ENCODE measurements around the gene KRT78. TPM values are rescaled to one million over a fixed set of nuclear protein-coding genes. Genes with fewer than 3 reads are reported as not detected.
"Not testable (repeated sequence)": the region's sequence is repeated elsewhere in the genome, so short reads cannot be mapped to it uniquely, and the experiment has no call there.

Gene KRT78, protein sequence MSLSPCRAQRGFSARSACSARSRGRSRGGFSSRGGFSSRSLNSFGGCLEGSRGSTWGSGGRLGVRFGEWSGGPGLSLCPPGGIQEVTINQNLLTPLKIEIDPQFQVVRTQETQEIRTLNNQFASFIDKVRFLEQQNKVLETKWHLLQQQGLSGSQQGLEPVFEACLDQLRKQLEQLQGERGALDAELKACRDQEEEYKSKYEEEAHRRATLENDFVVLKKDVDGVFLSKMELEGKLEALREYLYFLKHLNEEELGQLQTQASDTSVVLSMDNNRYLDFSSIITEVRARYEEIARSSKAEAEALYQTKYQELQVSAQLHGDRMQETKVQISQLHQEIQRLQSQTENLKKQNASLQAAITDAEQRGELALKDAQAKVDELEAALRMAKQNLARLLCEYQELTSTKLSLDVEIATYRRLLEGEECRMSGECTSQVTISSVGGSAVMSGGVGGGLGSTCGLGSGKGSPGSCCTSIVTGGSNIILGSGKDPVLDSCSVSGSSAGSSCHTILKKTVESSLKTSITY
- not detected for total RNA-seq

DNA sequence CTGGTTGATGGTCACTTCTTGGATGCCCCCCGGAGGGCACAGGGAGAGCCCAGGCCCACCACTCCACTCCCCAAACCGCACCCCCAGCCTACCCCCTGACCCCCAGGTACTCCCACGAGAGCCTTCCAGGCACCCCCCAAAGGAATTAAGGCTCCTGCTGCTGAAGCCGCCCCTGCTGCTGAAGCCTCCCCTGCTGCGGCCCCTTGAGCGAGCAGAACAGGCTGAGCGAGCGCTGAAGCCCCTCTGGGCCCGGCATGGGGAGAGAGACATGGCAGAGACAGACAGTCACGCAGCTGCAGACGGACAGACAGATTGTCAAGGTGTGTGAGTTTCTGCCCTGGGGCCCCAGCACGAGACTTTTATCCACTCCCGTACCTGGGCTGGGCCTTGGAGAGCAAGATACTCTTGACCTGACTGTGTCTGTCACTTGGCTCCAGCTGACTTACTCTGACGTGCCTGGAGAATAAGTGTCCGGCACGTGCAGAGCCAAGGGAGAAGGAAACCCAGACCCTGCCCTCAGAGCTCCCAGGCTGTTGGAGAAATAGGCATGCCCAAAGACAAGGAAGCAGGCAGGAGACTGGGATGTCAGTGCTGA lies at the start of gene KRT78:
KRT78 (minus strand) TSS at position 334 of the 595 bp plus-strand sequence; CDS start at position 270, 64 bp downstream.
- no peaks in the 10 kb centered on the region for H3K4me1 ChIP-seq (ENCODE audit: insufficient read depth, low read length)
- H3K27me3 ChIP-seq (ENCODE audit: insufficient read depth, low read length): no peaks in the 10 kb centered on the region
- H3K9me3 ChIP-seq (ENCODE audit: low read depth, low read length): no peaks in the 10 kb centered on the region
- no peak within 1 kb of the TSS for H3K4me3 ChIP-seq (ENCODE audit: low read length)

DNA sequence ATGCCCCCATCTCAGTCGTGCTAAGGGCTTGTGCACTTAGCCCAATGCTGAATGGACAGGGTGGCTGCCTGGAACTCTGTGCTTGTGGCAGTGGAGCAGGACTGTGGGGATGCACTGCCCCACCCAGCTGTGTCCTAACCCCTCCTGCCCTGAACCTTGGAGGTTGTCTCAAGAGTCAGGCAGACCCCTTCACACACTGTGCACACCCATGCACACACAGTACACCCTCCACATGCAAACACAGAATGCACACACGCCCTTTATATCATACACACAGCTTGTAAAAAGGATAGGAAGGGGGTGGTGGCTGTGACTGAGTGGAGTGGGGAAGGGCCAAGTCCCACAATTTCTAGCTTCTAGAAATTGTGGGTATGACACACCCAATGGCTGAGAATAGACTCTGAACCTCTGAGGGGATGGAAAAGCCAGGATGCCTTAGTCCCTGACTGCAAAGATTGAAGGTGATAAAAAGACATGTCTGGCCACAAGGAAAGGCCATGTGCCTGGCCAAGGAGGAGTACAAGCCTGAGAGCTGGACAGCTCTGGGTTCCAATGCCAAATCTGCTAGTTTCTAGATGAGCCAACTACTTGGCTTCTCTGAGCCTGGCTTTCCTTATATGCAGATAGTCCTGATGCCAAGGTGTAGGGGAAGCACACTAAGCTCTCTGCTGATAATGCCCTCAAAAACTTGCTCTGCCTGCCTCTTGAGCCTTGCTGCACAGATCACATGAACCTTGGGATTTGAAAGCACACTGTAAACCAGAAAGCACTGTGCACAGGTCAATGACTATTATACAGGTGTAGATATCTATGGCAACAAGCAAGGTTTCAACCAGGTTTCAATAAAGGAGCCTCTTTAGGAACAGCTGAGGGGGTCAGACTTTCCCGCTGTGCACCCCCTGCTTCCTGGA lies 47.7 kb upstream of the KRT78 start:
- no peak overlapping the region for H3K4me3 ChIP-seq (ENCODE audit: low read length)
- H3K27me3 ChIP-seq (ENCODE audit: insufficient read depth, low read length): no peaks in the 10 kb centered on the region
- no peaks in the 10 kb centered on the region for H3K9me3 ChIP-seq (ENCODE audit: low read depth, low read length)
- H3K4me1 ChIP-seq (ENCODE audit: insufficient read depth, low read length): no peaks in the 10 kb centered on the region

DNA sequence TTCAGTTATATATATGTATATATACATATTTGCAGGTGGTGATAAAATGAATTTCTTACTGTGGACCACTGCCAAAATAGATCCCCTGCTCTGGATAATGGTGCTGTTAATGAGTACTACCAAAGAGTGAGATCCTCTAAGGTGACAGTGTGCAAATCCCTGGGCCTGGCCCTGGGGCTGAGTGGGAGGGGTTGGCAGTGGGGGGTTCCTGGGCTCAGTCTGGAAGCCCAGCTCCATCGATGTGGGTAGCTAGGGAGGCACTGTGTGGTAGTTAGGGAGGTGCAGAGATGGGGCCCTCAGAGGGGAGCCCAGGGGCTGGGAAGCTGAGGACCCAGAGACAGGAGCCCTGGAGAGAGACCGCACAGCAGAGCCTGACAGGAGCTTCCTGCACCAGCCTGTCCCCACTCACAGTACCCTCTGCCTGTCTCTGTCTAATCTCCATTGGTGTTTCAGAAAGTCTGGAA lies 47.0 kb upstream of the KRT78 start:
- no peaks in the 10 kb centered on the region for H3K27me3 ChIP-seq (ENCODE audit: insufficient read depth, low read length)
- H3K9me3 ChIP-seq (ENCODE audit: low read depth, low read length): no peaks in the 10 kb centered on the region
- H3K4me1 ChIP-seq (ENCODE audit: insufficient read depth, low read length): no peaks in the 10 kb centered on the region
- H3K4me3 ChIP-seq (ENCODE audit: low read length): no peak overlapping the region

DNA sequence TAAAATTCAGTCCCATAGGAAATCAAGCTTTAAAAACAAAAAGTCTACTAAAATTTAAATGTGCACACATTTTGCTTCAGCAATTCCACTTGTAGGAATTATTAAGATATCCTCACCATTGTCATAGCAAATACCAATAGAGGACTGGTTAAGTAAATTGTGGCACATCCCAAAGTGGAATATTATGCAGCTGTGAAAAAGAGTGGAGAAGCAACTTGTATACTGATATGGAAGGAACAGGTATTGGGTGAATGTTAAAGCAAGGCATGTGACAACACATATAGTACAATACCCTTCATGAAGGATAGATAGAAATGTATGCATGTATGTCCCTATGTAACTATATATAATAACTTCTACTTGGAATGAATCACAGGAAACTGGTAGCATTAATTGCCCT lies 44.2 kb upstream of the KRT78 start:
- no peaks in the 10 kb centered on the region for H3K27me3 ChIP-seq (ENCODE audit: insufficient read depth, low read length)
- no peaks in the 10 kb centered on the region for H3K9me3 ChIP-seq (ENCODE audit: low read depth, low read length)
- no peaks in the 10 kb centered on the region for H3K4me1 ChIP-seq (ENCODE audit: insufficient read depth, low read length)
- no peak overlapping the region for H3K4me3 ChIP-seq (ENCODE audit: low read length)

DNA sequence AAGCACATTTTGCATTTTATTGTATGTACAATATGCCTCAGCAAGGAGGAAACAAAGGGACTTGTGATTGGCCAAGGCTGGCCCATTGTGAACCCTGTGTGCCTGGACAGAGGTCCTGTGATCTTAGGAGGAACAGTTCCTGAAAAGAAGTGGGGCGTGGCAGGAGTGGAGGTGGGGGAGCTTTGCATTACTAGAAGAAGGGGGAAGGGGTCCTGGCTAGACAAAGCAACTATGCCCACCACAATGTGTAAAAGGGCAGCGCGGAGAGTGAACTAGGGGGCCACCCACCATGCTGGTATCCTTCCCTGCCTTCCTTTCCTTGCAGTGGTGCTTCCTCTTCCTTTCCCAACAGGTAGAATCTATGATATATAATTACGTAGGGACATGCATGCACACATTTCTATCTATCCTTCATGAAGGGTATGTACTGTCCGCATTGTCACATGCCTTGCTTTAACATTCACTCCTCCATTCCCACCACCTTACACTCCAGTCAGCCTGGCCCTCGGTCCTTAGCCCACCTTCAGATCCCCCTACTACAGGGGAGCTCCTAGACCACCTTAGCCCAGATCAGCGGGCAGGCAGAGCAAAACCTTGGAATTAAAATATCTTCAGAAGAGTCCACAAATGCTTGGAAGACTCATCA lies 43.5 kb upstream of the KRT78 start:
- Histone ChIP-seq H3K9me3 (ENCODE audit: low read depth, low read length) (no peaks in the 10 kb centered on the region), H3K27me3 (ENCODE audit: insufficient read depth, low read length) (no peaks in the 10 kb centered on the region), H3K4me3 (ENCODE audit: low read length) (no peak overlapping the region), H3K4me1 (ENCODE audit: insufficient read depth, low read length) (no peaks in the 10 kb centered on the region)

DNA sequence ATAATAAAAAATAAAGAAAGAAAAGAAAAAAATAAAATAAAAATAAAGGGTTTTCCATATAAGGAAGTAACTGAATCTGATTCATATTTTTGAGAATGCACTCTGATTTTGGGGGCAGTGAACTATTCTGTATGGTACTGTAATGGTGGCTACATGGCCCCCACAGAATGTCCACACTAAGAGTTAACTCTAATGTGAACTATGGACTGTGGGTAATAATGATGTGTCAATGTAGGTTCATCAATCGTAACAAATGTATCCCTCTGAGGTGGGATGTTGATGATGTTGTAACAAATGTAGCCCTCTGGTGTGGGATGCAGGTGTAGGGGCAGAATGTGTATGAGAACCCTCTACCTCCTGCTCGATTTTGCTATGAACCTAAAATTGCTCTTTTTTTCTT lies 42.2 kb upstream of the KRT78 start:
- H3K4me1 ChIP-seq (ENCODE audit: insufficient read depth, low read length): no peaks in the 10 kb centered on the region
- H3K4me3 ChIP-seq (ENCODE audit: low read length): no peak overlapping the region
- H3K27me3 ChIP-seq (ENCODE audit: insufficient read depth, low read length): no peaks in the 10 kb centered on the region
- H3K9me3 ChIP-seq (ENCODE audit: low read depth, low read length): no peaks in the 10 kb centered on the region

DNA sequence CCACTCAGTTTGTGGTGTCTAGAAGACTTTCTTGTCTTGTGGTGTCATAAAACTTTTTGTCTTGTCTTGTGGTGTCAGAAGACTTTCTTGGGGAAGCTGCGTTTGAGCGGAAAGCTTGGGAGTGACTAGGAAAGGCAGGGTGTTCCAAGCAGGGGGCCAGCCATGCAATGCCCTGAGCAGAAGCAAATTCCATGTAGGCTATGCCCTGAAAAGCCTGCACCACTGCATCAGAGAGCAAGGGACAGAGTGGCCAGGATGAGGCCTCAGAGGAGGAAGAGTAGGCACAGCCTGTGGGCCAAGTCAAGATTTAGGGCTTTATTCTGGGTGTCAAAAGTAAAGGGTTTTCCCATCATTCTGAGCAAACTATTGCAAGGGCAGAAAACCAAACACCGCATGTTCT lies 41.6 kb upstream of the KRT78 start:
- Histone ChIP-seq H3K4me3 (ENCODE audit: low read length) (no peak overlapping the region), H3K27me3 (ENCODE audit: insufficient read depth, low read length) (no peaks in the 10 kb centered on the region), H3K4me1 (ENCODE audit: insufficient read depth, low read length) (no peaks in the 10 kb centered on the region), H3K9me3 (ENCODE audit: low read depth, low read length) (no peaks in the 10 kb centered on the region)

DNA sequence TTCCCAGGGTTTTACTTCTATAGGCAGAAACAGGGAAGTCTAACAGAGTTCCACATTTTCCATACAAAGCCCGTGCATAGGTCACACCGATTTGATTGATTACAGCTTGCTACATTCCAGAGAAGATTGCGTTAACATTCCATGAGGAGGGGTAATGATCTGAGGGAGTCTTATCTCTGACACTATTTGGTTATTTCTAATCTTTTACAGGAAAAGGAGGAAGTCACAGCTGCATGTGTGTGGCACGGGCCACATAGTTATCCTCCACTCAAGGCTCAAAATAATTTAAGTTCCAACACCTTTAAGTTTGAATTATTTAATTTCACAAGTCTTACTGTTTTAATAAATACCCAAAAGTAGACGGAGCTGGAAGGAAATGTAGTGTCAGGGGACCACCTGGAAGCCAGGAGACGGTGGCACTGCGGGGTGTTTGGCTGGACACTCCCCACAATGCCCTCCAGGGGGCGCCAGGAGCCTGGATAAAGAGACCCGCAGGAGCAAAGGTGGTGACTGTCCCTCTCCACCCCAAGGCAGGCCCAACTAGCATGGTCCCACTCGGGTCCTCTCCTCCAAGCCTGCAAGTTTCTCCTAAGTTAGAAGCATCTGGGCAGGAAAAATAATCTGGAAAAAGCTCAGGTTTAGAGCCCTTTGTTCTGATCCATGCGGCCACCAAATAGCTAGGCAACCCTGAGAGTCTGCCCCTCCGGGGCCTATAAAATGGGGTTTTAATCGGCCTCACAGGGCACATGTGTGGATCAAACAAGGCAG lies 35.9 kb upstream of the KRT78 start:
- H3K27me3 ChIP-seq (ENCODE audit: insufficient read depth, low read length): no peaks in the 10 kb centered on the region
- H3K9me3 ChIP-seq (ENCODE audit: low read depth, low read length): no peaks in the 10 kb centered on the region
- H3K4me3 ChIP-seq (ENCODE audit: low read length): no peak overlapping the region
- peaks cover 7% of the 10 kb centered on the region for H3K4me1 ChIP-seq (ENCODE audit: insufficient read depth, low read length)

DNA sequence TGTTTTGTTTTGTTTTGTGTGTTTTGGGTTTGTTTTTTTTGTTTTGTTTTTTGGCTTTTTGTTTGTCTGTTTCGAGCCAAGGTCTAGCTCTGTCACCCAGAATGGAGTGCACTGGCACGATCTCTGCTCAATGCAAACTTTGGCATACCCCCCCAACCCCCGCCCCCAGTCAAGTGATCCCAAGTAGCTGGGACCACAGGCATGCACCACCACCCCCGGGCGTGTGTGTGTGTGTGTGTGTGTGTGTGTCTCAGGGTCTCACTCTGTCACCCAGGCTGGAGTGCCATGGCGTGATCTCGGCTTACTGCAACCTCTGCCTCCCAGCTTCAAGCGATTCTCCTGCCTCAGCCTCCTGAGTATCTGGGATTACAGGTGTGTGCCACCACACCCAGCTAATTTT lies 31.7 kb upstream of the KRT78 start:
- H3K4me3 ChIP-seq (ENCODE audit: low read length); H3K27me3 ChIP-seq (ENCODE audit: insufficient read depth, low read length); H3K9me3 ChIP-seq (ENCODE audit: low read depth, low read length): not testable (repeated sequence)
- H3K4me1 ChIP-seq (ENCODE audit: insufficient read depth, low read length): peaks cover 12% of the 10 kb centered on the region

DNA sequence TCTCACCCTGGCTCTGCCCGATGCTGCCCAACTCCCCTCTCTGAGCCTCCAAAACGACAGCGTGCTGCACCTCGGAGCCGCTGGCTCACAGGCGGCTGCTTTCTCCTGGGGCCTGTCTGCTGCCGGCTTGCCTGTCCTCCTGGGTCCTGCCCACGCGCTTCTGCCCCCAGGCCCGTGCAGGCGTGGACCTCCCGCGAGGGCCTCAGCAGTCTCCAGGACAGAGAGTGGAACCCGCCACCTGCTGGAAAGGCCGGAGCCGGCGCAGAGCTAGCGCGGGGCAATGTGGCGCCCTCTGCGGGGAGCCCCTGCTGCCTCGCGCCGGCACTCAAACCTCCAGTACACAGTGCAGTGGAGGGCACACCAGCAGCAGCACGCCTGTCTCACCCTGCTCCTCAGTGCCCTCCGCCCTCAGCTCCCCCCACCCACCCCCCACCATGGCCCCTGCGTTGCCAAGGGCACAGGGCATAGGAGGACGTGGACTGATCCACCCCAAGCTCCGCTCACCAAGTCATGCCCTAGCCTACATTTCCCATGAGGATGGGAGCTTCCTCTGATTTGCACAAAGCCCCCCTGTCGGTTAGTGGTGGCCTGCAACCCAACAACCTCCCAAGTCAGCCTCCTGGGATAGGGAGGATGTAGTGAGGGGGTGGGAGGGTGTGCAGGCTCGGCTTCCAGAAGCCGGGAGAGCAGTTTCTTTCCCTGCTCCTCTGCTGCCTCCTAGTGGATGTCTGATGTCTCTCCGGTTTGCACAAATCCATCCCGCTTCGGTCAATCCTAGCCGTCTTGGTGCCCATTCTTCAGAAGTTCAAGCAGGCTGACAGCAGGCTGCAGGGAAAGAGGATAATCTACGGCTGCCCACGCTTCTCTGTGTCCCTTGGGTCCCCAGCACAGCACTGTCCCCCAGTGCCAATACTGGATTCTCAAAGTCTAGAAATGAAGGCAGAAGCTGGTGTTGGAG lies 30.9 kb upstream of the KRT78 start:
- Histone ChIP-seq H3K27me3 (ENCODE audit: insufficient read depth, low read length) (no peaks in the 10 kb centered on the region), H3K9me3 (ENCODE audit: low read depth, low read length) (no peaks in the 10 kb centered on the region)

DNA sequence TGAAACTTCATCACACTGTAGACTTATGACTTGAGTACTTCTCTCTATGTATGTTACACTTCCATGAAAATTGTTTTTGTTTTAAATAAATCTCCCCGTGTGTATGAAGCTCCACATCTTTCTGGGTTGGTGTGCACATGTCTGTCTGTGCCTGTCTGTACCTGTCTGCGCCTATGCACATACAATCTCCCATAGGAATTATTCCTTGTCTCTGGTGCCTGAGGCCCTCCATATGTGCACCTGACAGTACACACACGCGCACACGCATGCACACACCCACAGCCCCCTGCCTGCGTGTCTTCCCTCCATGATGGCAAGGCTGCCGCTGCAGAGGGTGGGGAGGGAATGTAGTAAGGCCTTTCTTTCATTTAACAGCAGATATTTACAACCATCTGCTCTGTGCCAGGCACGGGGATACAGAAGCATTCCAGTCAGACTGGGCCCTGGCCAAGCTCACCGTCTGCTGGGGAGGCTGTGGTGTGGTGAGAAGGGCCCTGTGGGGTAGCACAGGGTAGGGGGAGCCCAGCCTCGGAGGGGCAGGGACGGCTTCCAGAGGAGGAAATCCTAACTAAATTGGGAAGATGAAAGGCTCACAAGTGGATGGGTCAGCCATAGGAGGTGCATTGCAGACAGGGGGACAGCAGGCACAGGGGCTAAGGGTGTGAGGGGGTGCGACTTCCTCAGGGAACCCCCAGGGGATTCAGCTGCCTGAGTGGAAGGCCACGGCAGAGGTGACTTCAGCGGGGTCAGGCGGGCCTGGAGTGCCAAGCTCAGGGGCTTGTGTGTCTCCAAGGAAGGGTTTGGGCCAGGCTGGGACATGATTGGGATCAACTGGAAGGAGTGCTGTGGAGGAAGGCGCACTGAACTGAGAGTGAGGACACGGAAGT lies 30.0 kb upstream of the KRT78 start:
- no peaks in the 10 kb centered on the region for H3K27me3 ChIP-seq (ENCODE audit: insufficient read depth, low read length)

More for the DNA sequence above, 30.9 kb upstream of the KRT78 start:
- Histone ChIP-seq H3K4me1 (ENCODE audit: insufficient read depth, low read length) (peaks cover 17% of the 10 kb centered on the region), H3K4me3 (ENCODE audit: low read length) (no peak overlapping the region)

DNA sequence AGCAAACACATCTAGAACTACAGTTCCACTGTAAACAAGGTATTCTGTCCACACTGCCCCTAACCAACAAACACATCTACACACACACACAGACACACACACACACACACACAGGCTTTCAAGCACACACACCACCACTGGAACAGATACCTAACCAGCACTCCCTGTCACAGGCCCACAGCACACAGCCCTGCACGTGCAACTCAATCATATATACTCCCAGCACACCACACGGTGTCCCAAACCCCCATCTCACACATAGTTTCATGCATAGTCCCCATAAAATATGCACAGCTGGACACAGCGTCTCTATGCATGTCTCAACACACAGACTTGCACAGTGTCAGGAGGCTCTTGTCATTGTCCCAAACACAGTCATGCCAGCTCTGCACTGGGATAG lies 28.4 kb upstream of the KRT78 start:
- Histone ChIP-seq H3K4me3 (ENCODE audit: low read length) (no peak overlapping the region), H3K27me3 (ENCODE audit: insufficient read depth, low read length) (no peaks in the 10 kb centered on the region), H3K9me3 (ENCODE audit: low read depth, low read length) (no peaks in the 10 kb centered on the region), H3K4me1 (ENCODE audit: insufficient read depth, low read length) (peaks cover 28% of the 10 kb centered on the region)

More for the DNA sequence above, 30.0 kb upstream of the KRT78 start:
- Histone ChIP-seq H3K4me3 (ENCODE audit: low read length) (no peak overlapping the region), H3K9me3 (ENCODE audit: low read depth, low read length) (no peaks in the 10 kb centered on the region), H3K4me1 (ENCODE audit: insufficient read depth, low read length) (peaks cover 24% of the 10 kb centered on the region)
